Neutrophil (primary cell): ENCODE results near the gene SEM1.
"Not testable (repeated sequence)": the region's sequence is repeated elsewhere in the genome, so short reads cannot be mapped to it uniquely, and the experiment has no call there.

Experiments used
- H3K27ac ChIP-seq: fragments of 200-600 bp; sonication (generic); 2 replicates; pipeline ENCODE4 v1.5.1; 2016; ENCODE audit warnings: mild to moderate bottlenecking, moderate library complexity
- H3K27me3 ChIP-seq: fragments of 200-600 bp; sonication (generic); 2 replicates; pipeline ENCODE4 v1.6.0; 2016; ENCODE audit warnings: mild to moderate bottlenecking
- H3K36me3 ChIP-seq: fragments of 200-600 bp; sonication (generic); 2 replicates; pipeline ENCODE4 v1.5.1; 2017
- H3K4me1 ChIP-seq, 2 experiments: fragments of 200-600 bp in 1 of 2; sonication (generic) in 1 of 2; 1 replicate in 1 of 2; 2 replicates in 1 of 2; pipeline versions ENCODE4 v1.5.1 to v1.6.1; 2013 to 2016; ENCODE audit warnings: low read depth in 1 of 2, low read length in 1 of 2, mild to moderate bottlenecking in 1 of 2, moderate library complexity in 1 of 2; ENCODE audit not compliant: control insufficient read depth in 1 of 2, insufficient read depth in 1 of 2
- H3K4me3 ChIP-seq, 2 experiments: fragments of 200-600 bp in 1 of 2; sonication (generic) in 1 of 2; 1 replicate in 1 of 2; 2 replicates in 1 of 2; pipeline ENCODE4 v1.5.1; 2013 to 2016; ENCODE audit warnings: low read depth in 1 of 2, low read length in 1 of 2, mild to moderate bottlenecking in 1 of 2, moderate library complexity in 1 of 2
- H3K9me3 ChIP-seq: fragments of 200-600 bp; sonication (generic); 2 replicates; pipeline ENCODE4 v1.5.1; 2016
- CTCF ChIP-seq: fragments of 200-600 bp; sonication (generic); IDR thresholded peaks from 2 replicates; pipeline ENCODE4 v1.5.1; 2016; ENCODE audit warnings: antibody characterized with exemption

SEM1 gene

GRCh38 chr7:96667026-96667425 lies 42.6 kb downstream of the SEM1 start:
- H3K27ac ChIP-seq, result no peak overlapping the region
- TF ChIP-seq CTCF, result no peak
- no peaks in the 10 kb centered on the region for H3K27me3 ChIP-seq
- H3K36me3 ChIP-seq, result no peaks in the 10 kb centered on the region
- no peaks in the 10 kb centered on the region for H3K9me3 ChIP-seq
- no peak overlapping the region for H3K4me3 ChIP-seq
- H3K4me1 ChIP-seq, result no peaks in the 10 kb centered on the region

GRCh38 chr7:96665689-96666088 lies 44.0 kb downstream of the SEM1 start:
- H3K27me3 ChIP-seq, result no peaks in the 10 kb centered on the region
- no peaks in the 10 kb centered on the region for H3K4me1 ChIP-seq
- no peaks in the 10 kb centered on the region for H3K36me3 ChIP-seq
- no peak for TF ChIP-seq CTCF
- H3K9me3 ChIP-seq, result no peaks in the 10 kb centered on the region
- H3K27ac ChIP-seq, result no peak overlapping the region
- no peak overlapping the region for H3K4me3 ChIP-seq

- H3K9me3 ChIP-seq, result no peaks in the 10 kb centered on the region
- no peak for TF ChIP-seq CTCF
- no peak overlapping the region for H3K4me3 ChIP-seq
- no peaks in the 10 kb centered on the region for H3K27me3 ChIP-seq
- H3K4me1 ChIP-seq, result no peaks in the 10 kb centered on the region
- no peak overlapping the region for H3K27ac ChIP-seq
- H3K36me3 ChIP-seq, result no peaks in the 10 kb centered on the region
Observed at GRCh38 chr7:96664793-96665192, 44.9 kb downstream of the SEM1 start.

GRCh38 chr7:96663871-96664445 lies 45.7 kb downstream of the SEM1 start:
- no peaks in the 10 kb centered on the region for H3K9me3 ChIP-seq
- no peak overlapping the region for H3K4me3 ChIP-seq
- H3K27ac ChIP-seq, result no peak overlapping the region
- H3K4me1 ChIP-seq, result no peaks in the 10 kb centered on the region
- no peak for TF ChIP-seq CTCF
- H3K27me3 ChIP-seq, result no peaks in the 10 kb centered on the region
- no peaks in the 10 kb centered on the region for H3K36me3 ChIP-seq

- Histone ChIP-seq H3K27ac (no peak overlapping the region), H3K27me3 (no peaks in the 10 kb centered on the region), H3K4me3 (no peak overlapping the region), H3K9me3 (no peaks in the 10 kb centered on the region), H3K4me1 (no peaks in the 10 kb centered on the region), H3K36me3 (no peaks in the 10 kb centered on the region)
- no peak for TF ChIP-seq CTCF
Observed at GRCh38 chr7:96663457-96663856, 46.2 kb downstream of the SEM1 start.

- H3K36me3 ChIP-seq, H3K27ac ChIP-seq, H3K4me1 ChIP-seq, H3K27me3 ChIP-seq, H3K4me3 ChIP-seq, H3K9me3 ChIP-seq: not testable (repeated sequence)
Observed at GRCh38 chr7:96662151-96662550, 47.5 kb downstream of the SEM1 start.
